Activated CD8-positive, alpha-beta memory T cell treated with anti-CD3 and anti-CD28 coated beads, Interleukin-2, amount 50 U/mL, for 24 hours (primary cell): ENCODE measurements around the gene GABPB2.
A peak's percentile ranks its signal among the peaks of the same experiment; 100 is the strongest.

ENCODE experiments used
- DNase-seq: peaks from one replicate; pipeline ENCODE4 v3.0.0-alpha.2; 2020; ENCODE audit errors: extremely low read depth

Gene GABPB2

GRCh38 chr1:151133018-151133806, 62.7 kb downstream of the GABPB2 start:
- no peak for DNase-seq

GRCh38 chr1:151134396-151134795, 63.8 kb downstream of the GABPB2 start:
- DNase-seq = no peak

GRCh38 chr1:151134991-151135390, 64.4 kb downstream of the GABPB2 start:
- DNase-seq = no peak

- DNase-seq = no peak
Measured at GRCh38 chr1:151135433-151136385, 65.1 kb downstream of the GABPB2 start.

GRCh38 chr1:151137789-151138188, 67.2 kb downstream of the GABPB2 start:
- no peak for DNase-seq

GRCh38 chr1:151142411-151143056, 72.0 kb downstream of the GABPB2 start:
- no peak for DNase-seq

- DNase-seq = no peak
Measured at GRCh38 chr1:151143057-151143435, 72.5 kb downstream of the GABPB2 start.

- no peak for DNase-seq
Measured at GRCh38 chr1:151143986-151144385, 73.4 kb downstream of the GABPB2 start.

GRCh38 chr1:151144474-151145303, 74.1 kb downstream of the GABPB2 start:
- no peak for DNase-seq

GRCh38 chr1:151145304-151146071, 74.9 kb downstream of the GABPB2 start:
- DNase-seq = no peak

GRCh38 chr1:151146072-151146411, 75.5 kb downstream of the GABPB2 start:
- DNase-seq = no peak

- peak; percentile 72 for DNase-seq
Measured at GRCh38 chr1:151146412-151147131, 76.0 kb downstream of the GABPB2 start, which contains the start of gene SEMA6C. Gene SEMA6C (minus strand): TSS chr1:151146631. CDS start chr1:151142621, 4,010 bp downstream.

- DNase-seq = no peak
Measured at GRCh38 chr1:151147132-151147503, 76.6 kb downstream of the GABPB2 start.

- DNase-seq = no peak
Measured at GRCh38 chr1:151147665-151148064, 77.1 kb downstream of the GABPB2 start.

- DNase-seq = peak; percentile 55
Measured at GRCh38 chr1:151156515-151156819, 85.9 kb downstream of the GABPB2 start, which contains the start of gene TNFAIP8L2. Gene TNFAIP8L2 (plus strand): TSS chr1:151156649. CDS start chr1:151158698, 2,049 bp downstream.

GRCh38 chr1:151157067-151157531, 86.5 kb downstream of the GABPB2 start:
- no peak for DNase-seq

GRCh38 chr1:151158326-151158725, 87.8 kb downstream of the GABPB2 start:
- no peak for DNase-seq

GRCh38 chr1:151158751-151159251, 88.2 kb downstream of the GABPB2 start:
- no peak for DNase-seq

- no peak for DNase-seq
Measured at GRCh38 chr1:151159373-151159772, 88.8 kb downstream of the GABPB2 start.
